Ascending aorta (tissue), 2 donors: Measurements from ENCODE around the gene ASIC3. TPM values are rescaled to one million over a fixed set of nuclear protein-coding genes. Genes with fewer than 3 reads are reported as not detected.
"Not testable (repeated sequence)": the region's sequence is repeated elsewhere in the genome, so short reads cannot be mapped to it uniquely, and the experiment has no call there.

Experiments used
- DNase-seq, 2 donors: peaks; one replicate each; pipeline ENCODE4 v3.0.0-alpha.2; 2019; ENCODE audit warnings: low spot score in 2 of 2
- H3K27ac ChIP-seq, 2 donors: fragments of 200-600 bp; sonication (generic); one replicate each; pipeline ENCODE4 v1.5.1; 2016 to 2017; ENCODE audit warnings: mild to moderate bottlenecking in 1 of 2
- H3K27me3 ChIP-seq: fragments of 200-600 bp; sonication (generic); one replicate; pipeline ENCODE4 v1.5.1; 2017
- H3K36me3 ChIP-seq, 2 donors: fragments of 200-600 bp; sonication (generic); one replicate each; pipeline ENCODE4 v1.5.1; 2016
- H3K4me1 ChIP-seq, 2 donors: fragments of 200-600 bp; sonication (generic); one replicate each; pipeline ENCODE4 v1.5.1; 2016 to 2017; ENCODE audit warnings: mild to moderate bottlenecking in 1 of 2
- H3K4me3 ChIP-seq, 2 donors: fragments of 200-600 bp; sonication (generic); one replicate each; pipeline ENCODE4 v1.5.1; 2016 to 2017; ENCODE audit warnings: mild to moderate bottlenecking in 1 of 2
- H3K9me3 ChIP-seq, 2 donors: fragments of 200-600 bp; sonication (generic); one replicate each; pipeline ENCODE4 v1.5.1; 2016
- intact Hi-C: fragments of 100-400 bp; cut with DNase I; formaldehyde crosslinking; loops from one replicate; pipeline ENCODE4 v1.15.1; 2023
- total RNA-seq: library from RNA; depleted of rRNA; stranded (reverse); fragments of >200 nt; gene quantifications from one replicate; pipeline ENCODE4 v1.1.0, GENCODE V29; 2016
- TF ChIP-seq, protein P1 (sequence below), 3 experiments: fragments of 200-600 bp in 2 of 3; fragments of 450-650 bp in 1 of 3; sonication (generic) in 2 of 3; IDR thresholded peaks; one replicate each; pipeline ENCODE4 v1.5.1; 2016 to 2019; ENCODE audit warnings: antibody characterized with exemption in 3 of 3, mild to moderate bottlenecking in 1 of 3, moderate library complexity in 1 of 3

Gene ASIC3
- total RNA-seq, 1 donor from 2014 or later, result not detected

- TF ChIP-seq, protein P1, sequence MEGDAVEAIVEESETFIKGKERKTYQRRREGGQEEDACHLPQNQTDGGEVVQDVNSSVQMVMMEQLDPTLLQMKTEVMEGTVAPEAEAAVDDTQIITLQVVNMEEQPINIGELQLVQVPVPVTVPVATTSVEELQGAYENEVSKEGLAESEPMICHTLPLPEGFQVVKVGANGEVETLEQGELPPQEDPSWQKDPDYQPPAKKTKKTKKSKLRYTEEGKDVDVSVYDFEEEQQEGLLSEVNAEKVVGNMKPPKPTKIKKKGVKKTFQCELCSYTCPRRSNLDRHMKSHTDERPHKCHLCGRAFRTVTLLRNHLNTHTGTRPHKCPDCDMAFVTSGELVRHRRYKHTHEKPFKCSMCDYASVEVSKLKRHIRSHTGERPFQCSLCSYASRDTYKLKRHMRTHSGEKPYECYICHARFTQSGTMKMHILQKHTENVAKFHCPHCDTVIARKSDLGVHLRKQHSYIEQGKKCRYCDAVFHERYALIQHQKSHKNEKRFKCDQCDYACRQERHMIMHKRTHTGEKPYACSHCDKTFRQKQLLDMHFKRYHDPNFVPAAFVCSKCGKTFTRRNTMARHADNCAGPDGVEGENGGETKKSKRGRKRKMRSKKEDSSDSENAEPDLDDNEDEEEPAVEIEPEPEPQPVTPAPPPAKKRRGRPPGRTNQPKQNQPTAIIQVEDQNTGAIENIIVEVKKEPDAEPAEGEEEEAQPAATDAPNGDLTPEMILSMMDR (IDR thresholded peaks at IDR 0.05), result no peak
- H3K36me3 ChIP-seq, result no peaks in the 10 kb centered on the region
- no peak within 1 kb of the TSS for H3K4me3 ChIP-seq
- intact Hi-C loops, result loop anchor here (10.0 kb wide), 1 partner anchor 1190 kb away; the partner anchor contains the start of gene ZNF862
- no peaks in the 10 kb centered on the region for H3K27me3 ChIP-seq
- no peak within 1 kb of the TSS for H3K27ac ChIP-seq
- H3K9me3 ChIP-seq, result no peaks in the 10 kb centered on the region
- DNase-seq, result no peak
- peaks cover 0 to 5% of the 10 kb centered on the region in 2 donors for H3K4me1 ChIP-seq
Observed at GRCh38 chr7:151024435-151025056, 23.8 kb upstream of the ASIC3 start, which contains the start of gene ATG9B. ATG9B (minus strand) TSS chr7:151024494; CDS start chr7:151024423, 71 bp downstream.

GRCh38 chr7:151025924-151026671, 22.2 kb upstream of the ASIC3 start:
- no peak for DNase-seq
- no peak overlapping the region for H3K4me3 ChIP-seq
- intact Hi-C loops, result loop anchor here (10.0 kb wide), 1 partner anchor 1191 kb away; the partner anchor contains the start of gene ZNF862
- no peak overlapping the region for H3K27ac ChIP-seq
- H3K27me3 ChIP-seq, result no peaks in the 10 kb centered on the region
- TF ChIP-seq, protein P1 (IDR thresholded peaks at IDR 0.05), result no peak
- H3K36me3 ChIP-seq, result no peaks in the 10 kb centered on the region
- H3K4me1 ChIP-seq, result peaks cover 0 to 7% of the 10 kb centered on the region in 2 donors
- no peaks in the 10 kb centered on the region for H3K9me3 ChIP-seq

DNA sequence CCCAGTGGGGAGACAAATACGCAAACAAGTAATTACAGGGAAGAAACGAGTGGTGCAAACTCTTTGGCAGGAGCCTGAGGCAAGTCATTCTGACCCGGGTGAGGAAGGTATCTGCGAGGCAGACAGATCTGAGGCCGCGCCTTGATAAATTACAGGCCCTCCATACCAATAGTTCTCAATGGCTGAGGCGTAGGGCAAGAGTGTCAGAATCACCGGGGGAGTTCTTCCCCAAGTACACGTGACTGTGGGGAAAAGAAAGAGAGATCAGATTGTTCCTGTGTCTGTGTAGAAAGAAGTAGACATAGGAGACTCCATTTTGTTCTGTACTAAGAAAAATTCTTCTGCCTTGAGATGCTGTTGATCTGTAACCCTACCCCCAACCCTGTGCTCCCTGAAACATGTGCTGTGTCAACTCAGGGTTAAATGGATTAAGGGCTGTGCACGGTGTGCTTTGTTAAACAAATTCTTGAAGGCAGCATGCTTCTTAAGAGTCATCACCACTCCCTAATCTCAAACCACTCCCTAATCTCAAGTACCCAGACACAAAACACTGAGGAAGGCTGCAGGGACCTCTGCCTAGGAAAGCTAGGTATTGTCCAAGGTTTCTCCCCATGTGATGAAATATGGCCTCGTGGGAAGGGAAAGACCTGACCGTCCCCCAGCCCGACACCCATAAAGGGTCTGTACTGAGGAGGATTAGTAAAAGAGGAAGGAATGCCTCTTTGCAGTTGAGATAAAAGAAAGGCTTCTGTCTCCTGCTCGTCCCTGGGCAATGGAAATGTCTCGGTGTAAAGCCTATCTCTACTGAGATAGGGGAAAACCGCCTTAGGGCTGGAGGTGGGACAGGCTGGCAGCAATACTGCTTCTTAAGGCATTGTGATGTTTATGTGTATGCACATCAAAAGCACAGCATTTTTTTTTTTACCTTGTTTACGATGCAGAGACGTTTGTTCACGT, 21.3 kb upstream of the ASIC3 start:
- not testable (repeated sequence) for H3K36me3 ChIP-seq, H3K9me3 ChIP-seq, H3K4me1 ChIP-seq, H3K27me3 ChIP-seq, DNase-seq
- H3K27ac ChIP-seq, result peak overlapping the region in 1 of 2 donors; percentile 46
- intact Hi-C loops, result loop anchor here (10.0 kb wide), 1 partner anchor 1192 kb away; the partner anchor contains the start of gene ZNF862
- peak overlapping the region; percentile 68 to 77 for H3K4me3 ChIP-seq

GRCh38 chr7:151027728-151028130, 20.6 kb upstream of the ASIC3 start:
- not testable (repeated sequence) for H3K4me1 ChIP-seq
- intact Hi-C loops, result loop anchor here (1.0 to 10.0 kb wide), 6 partner anchors 31 to 1193 kb away; partner anchors contain the start of genes ABCF2, FASTK and ZNF862
- peak overlapping the region; percentile 46 to 61 for H3K27ac ChIP-seq

DNA sequence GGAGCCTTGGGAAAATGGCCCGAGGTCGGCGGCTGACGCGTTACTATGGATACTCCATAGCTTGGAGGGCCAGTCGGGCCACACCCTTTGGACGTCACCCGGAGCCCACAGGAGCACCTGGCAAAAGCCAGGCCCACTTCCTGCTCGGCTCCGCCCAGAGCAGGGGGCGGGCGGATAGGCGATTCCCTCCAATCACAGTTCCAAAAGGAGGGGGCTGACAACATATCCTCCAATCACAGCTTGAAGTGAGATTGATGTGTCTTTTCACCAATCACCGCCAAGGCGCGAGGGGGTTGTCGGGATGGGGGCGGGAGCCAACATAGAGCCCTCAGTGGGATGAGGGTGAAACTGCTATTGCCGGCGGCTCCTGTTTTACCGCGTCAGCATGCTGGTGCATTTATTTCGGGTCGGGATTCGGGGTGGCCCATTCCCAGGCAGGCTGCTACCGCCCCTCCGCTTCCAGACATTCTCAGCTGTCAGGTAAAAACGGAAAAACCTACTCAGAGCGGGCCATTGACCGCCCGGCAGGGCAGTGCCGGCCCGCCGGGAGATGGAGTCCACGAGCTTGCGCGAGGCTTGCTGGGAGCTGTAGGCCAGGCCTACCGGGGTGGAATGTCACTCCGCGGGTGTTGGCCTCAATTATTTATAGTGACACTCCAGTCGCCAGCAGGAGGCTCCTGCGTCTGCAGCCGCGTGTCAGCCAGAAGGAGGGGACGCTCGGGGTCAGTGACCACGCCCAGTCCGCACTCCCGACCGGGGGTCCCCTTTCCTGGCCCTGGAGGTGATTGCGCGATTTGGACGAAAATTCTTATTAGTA, 20.0 kb upstream of the ASIC3 start, which contains the start of gene ABCB8:
Gene ABCB8, plus strand, starts transcription at position 320 of the 817 bp plus-strand sequence. Its CDS starts 66 bp downstream, at position 386.
- TF ChIP-seq, protein P1 (IDR thresholded peaks at IDR 0.05), result peak in 2 of 3 experiments; percentile 59 to 68
- Histone ChIP-seq H3K36me3 (no peaks in the 10 kb centered on the region), H3K9me3 (no peaks in the 10 kb centered on the region), H3K27ac (peak within 1 kb of the TSS; percentile 60 to 78), H3K27me3 (no peaks in the 10 kb centered on the region), H3K4me3 (peak within 1 kb of the TSS; percentile 68 to 77), H3K4me1 (peaks cover 0 to 7% of the 10 kb centered on the region in 2 donors)
- intact Hi-C loops, result loop anchor here (1.0 to 10.0 kb wide), 6 partner anchors 30 to 1194 kb away; partner anchors contain the start of genes ABCF2, FASTK and ZNF862
- peak; percentile 98 to 100 for DNase-seq

More at GRCh38 chr7:151027728-151028130, 20.6 kb upstream of the ASIC3 start:
- DNase-seq, H3K36me3 ChIP-seq, H3K27me3 ChIP-seq, H3K9me3 ChIP-seq: not testable (repeated sequence)
- peak overlapping the region; percentile 68 to 77 for H3K4me3 ChIP-seq
